Measurements from ENCODE around the gene ALB. TPM values are rescaled to one million over a fixed set of nuclear protein-coding genes. Genes with fewer than 3 reads are reported as not detected.
"Not testable (repeated sequence)": the region's sequence is repeated elsewhere in the genome, so short reads cannot be mapped to it uniquely, and the experiment has no call there.

ALB gene
- 1,000 to 10,000 TPM in 1 of 4 donors, 1 to 10 TPM in 3; 1.4 to 1,495 (median 3.2) TPM for polyA plus RNA-seq (ENCODE audit: insufficient read length in 4 of 4)

DNA sequence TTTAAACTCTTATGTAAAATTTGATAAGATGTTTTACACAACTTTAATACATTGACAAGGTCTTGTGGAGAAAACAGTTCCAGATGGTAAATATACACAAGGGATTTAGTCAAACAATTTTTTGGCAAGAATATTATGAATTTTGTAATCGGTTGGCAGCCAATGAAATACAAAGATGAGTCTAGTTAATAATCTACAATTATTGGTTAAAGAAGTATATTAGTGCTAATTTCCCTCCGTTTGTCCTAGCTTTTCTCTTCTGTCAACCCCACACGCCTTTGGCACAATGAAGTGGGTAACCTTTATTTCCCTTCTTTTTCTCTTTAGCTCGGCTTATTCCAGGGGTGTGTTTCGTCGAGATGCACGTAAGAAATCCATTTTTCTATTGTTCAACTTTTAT is at the start of gene ALB:
Gene ALB, plus strand, starts transcription at position 246 of the 400 bp plus-strand sequence. Its CDS starts 41 bp downstream, at position 287.
- no peak for DNase-seq (ENCODE audit: low read depth in 4 of 4, low spot score in 2 of 4)

DNA sequence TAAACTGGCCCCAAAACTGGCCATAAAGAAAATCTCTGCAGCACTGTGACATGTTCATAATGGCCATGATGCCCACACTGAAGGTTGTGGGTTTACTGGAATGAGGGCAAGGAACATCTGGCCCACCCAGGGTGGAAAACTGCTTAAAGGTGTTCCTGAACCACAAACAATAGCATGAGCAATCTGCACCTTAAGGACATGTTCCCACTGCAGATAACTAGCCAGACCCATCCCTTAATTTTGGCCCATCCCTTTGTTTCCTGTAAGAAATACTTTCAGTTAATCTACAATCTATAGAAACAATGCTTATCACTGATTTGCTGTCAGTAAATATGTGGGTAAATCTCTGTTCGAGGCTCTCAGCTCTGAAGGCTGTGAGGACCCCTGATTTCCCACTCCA is 46.9 kb upstream of the ALB start:
- DNase-seq (ENCODE audit: low read depth in 4 of 4, low spot score in 2 of 4) = not testable (repeated sequence)

DNA sequence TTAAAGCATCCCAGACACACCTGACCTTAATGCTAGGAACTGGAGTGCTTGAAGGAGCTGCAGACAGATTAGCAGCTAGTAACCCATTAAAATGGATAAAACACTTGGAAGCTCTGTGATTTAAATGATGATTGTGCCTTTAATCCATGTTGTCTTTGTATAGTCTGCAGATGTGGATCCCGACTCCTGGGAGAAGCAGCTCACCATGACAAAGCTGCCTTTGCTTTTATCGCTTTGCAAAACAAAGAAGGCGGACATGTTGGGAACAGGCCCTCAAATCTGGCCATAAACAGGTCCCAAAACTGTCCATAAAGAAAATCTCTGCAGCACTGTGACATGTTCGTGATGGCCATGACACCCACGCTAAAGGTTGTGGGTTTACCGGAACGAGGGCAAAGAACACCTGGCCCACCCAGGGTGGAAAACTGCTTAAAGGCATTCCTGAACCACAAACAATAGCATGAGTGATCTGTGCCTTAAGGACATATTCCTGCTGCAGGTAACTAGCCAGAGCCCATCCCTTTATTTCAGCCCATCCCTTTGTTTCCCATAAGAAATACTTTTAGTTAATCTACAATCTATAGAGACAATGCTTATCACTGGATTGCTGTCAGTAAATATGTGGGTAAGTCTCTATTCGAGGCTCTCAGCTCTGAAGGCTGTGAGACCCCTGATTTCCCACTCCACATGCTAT is 34.4 kb upstream of the ALB start:
- not testable (repeated sequence) for DNase-seq (ENCODE audit: low read depth in 4 of 4, low spot score in 2 of 4)

DNA sequence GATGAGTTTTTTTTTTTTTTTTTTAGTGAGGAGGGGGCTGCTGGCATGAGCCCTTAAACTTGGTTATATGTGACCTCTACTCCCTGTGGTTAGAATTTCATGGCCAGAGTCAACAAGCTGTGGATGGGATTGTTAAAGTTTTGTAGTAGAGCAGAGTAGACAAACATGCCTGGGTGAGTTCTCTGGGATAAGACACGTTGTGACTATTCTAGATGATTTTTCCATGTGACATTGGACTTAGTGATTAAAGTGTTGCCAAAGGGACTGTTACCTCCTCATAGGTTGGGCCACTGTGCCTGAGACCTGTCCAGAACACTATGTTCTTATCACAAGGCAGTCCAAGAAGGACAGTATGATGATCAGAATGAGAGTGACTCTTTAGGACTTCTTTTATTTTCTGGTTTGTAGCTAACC is 28.8 kb upstream of the ALB start:
- DNase-seq (ENCODE audit: low read depth in 4 of 4, low spot score in 2 of 4) = no peak

DNA sequence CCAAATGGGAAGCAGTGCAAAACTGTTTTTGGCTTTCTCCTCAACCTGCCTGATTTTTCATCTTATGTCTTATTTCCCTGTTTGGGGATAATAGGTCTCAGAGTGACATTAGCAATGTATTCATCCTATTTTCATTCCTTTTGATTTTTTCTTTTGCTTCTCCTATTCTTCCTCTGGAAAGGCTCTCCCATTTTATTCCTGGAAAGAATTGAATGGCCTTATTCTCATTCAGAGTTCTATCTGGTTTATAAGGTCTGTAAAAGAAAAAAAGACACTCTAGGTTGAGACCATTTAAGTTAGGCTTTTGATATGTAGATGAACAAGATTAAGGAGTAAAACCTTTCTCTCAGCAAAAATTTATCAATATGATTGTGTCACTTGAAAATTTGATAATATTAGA is 27.8 kb upstream of the ALB start:
- no peak for DNase-seq (ENCODE audit: low read depth in 4 of 4, low spot score in 2 of 4)

DNA sequence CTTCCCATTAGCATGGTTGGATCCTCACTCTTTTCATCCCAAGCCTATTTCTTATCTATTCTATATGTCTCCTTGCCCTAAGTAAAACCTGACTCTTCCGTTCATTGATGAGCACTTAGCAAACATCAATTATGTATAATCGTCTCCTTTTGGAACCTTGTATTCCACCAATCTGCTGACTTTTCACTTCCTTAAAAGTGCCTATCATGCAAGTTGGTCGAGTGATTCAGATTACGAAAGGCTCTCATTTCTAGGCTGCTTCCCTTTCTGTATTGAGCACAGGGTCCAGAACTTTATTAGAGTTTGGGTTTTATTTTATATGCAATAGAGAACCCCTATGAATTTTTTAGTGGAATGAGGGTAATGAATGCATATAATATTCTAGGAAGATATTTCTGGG is 27.1 kb upstream of the ALB start:
- DNase-seq (ENCODE audit: low read depth in 4 of 4, low spot score in 2 of 4) = no peak

DNA sequence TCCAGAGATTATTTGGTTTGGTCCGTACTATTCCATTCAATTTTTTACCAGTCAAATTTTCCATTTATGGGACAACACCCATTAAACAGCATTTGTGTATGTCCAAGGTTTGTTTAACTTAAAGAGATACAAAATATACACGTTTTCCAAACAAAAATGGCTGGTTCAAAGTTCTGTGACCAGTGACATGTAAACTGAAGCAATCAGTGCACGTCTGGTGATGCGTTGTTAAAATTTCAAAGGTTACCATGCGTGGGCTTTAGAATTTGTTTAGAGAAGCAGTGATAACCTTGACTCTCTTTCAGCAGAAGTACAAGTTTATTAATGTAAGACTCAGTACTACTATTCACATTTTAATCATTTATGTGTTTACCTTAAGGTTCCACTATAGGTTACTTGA is 25.2 kb upstream of the ALB start:
- DNase-seq (ENCODE audit: low read depth in 4 of 4, low spot score in 2 of 4) = no peak

DNA sequence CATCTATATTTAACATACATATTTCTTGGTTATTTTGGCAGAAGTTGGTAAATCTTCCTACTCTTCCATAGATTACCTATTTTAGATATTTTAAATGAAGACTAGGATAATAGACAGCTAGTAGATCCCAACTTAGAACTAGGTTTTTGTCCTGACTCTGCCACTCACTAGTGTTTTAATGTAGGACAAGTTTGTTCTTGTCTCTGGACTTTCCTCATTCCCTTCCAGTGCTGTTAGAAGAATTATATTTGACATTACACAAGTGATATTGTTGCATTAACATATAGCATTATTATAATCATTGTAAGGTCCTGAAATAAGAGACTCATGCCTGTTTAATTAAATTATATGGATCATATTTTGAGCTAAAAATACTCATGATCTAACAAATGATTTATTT is 24.1 kb upstream of the ALB start:
- DNase-seq (ENCODE audit: low read depth in 4 of 4, low spot score in 2 of 4) = no peak

DNA sequence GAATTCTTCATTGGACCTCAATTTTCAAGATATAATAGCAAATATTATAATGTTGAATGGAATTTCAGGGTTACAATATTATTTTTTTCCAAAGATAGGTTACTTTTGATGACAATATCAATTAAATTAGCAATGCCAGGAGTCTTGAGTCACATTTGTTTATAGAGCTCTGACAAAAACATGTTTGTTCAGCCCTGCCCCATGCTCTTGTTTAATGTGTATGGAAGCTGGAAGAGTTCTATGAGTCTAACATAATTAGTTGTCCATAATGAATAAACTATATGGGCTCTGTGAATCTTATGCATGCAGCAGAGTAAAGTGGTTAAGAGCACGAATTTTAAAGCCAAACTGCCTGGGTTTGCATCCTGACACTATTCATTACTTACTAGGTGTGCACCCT is 22.9 kb upstream of the ALB start:
- no peak for DNase-seq (ENCODE audit: low read depth in 4 of 4, low spot score in 2 of 4)

DNA sequence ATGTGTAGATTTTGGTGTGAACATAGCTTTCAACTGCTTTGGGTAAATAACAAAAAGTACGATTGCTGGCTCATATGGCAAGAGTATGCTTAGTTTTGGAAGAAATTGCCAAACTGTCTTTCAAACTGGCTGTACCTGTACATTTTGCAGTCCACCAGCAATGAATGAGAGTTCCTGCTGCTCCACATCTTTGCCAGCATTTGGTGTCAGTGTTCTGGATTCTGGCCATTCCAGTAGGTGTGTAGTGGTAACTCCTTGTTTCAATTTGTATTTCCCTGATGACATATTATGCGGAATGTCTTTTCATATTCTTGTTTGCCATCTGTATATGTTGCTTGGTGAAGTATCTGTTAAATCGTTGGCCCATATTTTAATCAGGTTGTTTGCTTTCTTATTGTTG is 20.6 kb upstream of the ALB start:
- no peak for DNase-seq (ENCODE audit: low read depth in 4 of 4, low spot score in 2 of 4)

DNA sequence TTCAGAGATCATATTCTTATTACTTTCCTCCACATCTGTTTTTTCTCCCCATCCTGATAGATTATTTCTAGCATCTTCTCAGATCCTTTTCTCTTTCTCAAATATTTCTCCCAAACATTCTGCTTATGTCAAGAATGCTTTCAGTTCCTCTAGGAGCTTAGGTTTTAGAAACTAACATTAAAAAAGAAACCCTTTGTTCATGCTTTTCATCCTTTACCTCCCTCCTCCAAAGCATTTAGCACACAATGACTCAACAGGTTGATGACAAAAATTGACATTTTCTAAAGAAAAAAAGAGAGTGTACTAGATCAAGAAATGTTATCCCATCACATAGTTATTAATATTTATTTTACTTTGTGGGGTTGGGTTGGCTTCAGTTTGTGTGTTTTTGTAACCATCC is 16.5 kb upstream of the ALB start:
- no peak for DNase-seq (ENCODE audit: low read depth in 4 of 4, low spot score in 2 of 4)

DNA sequence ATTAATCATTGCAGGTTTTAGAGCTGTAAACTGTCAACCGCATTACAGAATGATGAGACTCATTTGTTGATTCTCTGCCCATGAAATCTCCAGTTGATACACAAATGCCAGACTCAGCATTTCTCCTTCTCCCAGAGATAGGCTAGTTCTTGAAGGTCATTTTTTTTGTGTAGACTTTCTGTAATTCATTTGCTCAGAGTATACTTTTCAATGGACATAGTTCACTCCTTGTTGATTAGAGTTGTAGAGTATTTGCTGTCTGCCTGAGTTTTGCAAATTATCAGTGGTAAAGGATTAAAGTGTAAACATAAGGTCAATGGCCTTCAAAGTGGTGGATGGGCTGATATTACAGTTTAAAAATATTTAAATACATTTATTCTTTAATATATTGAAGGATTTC is 15.2 kb upstream of the ALB start:
- DNase-seq (ENCODE audit: low read depth in 4 of 4, low spot score in 2 of 4) = no peak

DNA sequence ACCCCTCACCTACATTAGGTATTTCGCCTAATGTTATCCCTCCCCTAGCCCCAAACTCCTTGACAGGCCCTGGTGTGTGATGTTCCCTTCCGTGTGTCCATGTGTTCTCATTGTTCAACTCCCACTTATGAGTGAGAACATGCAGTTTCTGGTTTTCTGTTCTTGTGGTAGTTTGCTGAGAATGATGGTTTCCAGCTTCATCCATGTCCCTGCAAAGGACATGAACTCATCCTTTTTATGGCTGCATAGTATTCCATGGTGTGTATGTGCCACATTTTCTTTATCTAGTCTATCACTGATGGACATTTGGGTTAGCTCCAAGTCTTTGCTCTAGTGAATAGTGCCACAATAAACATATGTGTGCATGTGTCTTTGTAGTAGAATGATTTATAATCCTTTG is 14.4 kb upstream of the ALB start:
- not testable (repeated sequence) for DNase-seq (ENCODE audit: low read depth in 4 of 4, low spot score in 2 of 4)

DNA sequence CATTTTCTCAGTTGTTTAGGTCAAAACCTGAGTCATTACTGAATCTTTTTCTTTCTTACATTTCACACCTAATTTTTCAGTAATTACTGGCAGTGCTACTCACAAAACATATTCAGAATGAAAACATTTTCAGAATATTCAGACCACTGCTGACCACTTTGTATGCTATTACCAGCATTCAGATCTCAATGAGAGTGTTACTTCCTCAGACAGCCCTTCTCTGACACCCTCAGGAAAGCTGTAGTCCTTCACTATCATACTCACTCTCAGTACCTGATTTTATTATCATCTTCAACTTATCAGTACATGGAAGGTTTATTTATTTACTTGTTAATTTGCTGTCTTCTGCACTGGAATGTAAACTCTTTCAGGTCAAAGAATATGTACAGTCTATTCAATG is 12.3 kb upstream of the ALB start:
- DNase-seq (ENCODE audit: low read depth in 4 of 4, low spot score in 2 of 4) = no peak

DNA sequence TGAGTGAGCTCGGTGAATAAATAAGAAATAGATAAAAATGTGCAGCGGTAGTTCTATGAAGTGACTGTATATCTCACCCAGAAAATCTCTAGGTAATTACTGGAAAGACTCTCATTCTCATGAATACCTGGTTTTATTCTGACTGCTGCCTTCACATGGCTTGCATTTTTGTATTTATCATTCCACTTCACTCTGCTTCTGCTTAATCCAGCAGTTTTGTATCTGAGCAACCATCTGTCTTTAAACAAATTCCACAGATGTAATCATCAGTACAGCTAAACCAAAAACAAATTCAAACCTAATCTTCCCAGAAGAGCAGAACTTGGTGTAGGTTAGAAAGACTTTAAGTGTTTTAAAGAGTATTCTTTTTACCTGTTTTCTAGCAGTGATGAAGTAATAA is 11.2 kb upstream of the ALB start:
- no peak for DNase-seq (ENCODE audit: low read depth in 4 of 4, low spot score in 2 of 4)

DNA sequence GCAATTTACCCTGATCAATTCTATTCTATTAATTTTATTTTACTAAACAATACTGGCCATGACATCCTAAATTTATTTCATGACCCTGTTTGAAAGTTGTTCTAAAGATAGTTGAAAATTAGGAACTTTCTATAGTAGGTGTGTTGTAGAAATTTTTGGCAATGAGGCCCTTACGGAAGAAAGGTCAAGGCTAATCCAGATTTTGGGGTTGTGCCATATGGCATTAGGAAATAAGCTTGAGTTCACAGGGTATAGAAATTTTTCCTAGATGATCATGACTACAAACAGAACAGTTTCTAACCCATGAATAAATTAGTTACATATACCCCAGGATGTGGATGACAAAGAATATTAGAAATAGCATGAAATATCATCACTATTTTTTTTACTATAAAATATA is 7.8 kb upstream of the ALB start:
- no peak for DNase-seq (ENCODE audit: low read depth in 4 of 4, low spot score in 2 of 4)

DNA sequence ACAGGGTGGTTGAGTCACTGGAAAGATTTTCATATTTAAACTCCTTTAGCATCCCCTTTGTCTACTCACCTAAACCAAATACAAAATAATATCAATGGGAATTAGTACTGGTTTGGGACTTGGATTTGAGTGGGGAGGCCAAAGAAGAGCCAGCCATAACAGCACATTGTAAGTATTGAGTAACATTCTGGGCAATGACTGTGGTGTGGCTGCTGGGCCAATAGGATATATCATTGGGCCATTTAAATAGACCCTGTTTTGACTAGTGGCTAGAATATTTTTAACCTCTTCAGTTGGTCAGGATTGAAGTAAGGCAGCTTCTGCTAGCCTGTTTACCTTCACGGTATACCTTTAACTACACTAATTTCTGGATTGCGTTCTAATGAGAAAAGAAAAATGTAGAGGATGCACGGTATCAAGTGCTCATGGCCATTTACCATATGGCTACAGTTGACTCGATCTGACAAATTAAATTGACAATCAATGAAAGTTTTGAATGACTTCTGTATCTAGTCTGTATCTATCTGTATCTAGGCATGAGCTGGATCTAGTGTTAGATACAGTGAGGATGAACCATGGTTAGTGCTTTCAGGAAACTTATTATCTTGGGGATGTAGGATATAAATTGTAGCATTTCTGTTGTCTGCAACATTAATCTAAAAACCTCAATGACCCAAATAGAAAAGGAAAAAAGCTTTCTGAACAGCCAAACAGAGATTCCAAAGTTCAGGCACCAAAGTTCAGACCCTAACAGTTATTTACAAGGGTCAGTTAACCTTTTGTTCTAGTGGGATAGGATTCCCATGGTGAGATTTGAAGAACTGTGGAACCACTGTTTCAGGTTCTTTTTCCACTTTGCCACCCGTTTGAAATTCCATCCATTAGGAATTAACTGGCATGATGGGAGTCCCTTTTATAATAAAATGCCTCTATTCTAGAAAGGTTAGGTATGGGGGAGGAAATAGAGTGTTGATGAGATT is 6.8 kb upstream of the ALB start:
- DNase-seq (ENCODE audit: low read depth in 4 of 4, low spot score in 2 of 4) = no peak

DNA sequence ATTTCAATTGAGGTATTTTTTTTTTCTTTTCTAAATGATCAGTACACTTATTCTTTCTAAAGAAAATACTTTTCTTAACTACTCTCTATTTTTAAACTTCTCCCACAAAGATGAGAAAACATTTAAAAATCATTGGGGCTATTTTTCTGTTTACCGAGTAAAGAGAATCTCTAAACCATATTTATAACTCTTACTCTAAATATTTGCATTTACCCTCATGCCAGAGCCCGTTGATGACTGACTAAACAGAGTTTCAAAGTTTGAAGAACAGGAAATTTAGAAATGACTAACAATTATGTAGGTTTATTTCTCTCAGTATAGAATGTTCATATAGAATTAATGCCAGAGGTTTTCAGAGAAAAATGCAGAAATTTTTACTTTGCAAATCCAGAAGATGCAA is 2.7 kb upstream of the ALB start:
- no peak for DNase-seq (ENCODE audit: low read depth in 4 of 4, low spot score in 2 of 4)

DNA sequence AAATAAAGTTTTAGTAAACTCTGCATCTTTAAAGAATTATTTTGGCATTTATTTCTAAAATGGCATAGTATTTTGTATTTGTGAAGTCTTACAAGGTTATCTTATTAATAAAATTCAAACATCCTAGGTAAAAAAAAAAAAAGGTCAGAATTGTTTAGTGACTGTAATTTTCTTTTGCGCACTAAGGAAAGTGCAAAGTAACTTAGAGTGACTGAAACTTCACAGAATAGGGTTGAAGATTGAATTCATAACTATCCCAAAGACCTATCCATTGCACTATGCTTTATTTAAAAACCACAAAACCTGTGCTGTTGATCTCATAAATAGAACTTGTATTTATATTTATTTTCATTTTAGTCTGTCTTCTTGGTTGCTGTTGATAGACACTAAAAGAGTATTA is 370 bp downstream of the ALB start:
- DNase-seq (ENCODE audit: low read depth in 4 of 4, low spot score in 2 of 4) = no peak

DNA sequence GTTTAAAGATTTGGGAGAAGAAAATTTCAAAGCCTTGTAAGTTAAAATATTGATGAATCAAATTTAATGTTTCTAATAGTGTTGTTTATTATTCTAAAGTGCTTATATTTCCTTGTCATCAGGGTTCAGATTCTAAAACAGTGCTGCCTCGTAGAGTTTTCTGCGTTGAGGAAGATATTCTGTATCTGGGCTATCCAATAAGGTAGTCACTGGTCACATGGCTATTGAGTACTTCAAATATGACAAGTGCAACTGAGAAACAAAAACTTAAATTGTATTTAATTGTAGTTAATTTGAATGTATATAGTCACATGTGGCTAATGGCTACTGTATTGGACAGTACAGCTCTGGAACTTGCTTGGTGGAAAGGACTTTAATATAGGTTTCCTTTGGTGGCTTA is 1.1 kb downstream of the ALB start:
- no peak for DNase-seq (ENCODE audit: low read depth in 4 of 4, low spot score in 2 of 4)

DNA sequence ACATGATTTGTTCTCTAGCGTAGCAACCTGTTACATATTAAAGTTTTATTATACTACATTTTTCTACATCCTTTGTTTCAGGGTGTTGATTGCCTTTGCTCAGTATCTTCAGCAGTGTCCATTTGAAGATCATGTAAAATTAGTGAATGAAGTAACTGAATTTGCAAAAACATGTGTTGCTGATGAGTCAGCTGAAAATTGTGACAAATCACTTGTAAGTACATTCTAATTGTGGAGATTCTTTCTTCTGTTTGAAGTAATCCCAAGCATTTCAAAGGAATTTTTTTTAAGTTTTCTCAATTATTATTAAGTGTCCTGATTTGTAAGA is 2.4 kb downstream of the ALB start:
- no peak for DNase-seq (ENCODE audit: low read depth in 4 of 4, low spot score in 2 of 4)

DNA sequence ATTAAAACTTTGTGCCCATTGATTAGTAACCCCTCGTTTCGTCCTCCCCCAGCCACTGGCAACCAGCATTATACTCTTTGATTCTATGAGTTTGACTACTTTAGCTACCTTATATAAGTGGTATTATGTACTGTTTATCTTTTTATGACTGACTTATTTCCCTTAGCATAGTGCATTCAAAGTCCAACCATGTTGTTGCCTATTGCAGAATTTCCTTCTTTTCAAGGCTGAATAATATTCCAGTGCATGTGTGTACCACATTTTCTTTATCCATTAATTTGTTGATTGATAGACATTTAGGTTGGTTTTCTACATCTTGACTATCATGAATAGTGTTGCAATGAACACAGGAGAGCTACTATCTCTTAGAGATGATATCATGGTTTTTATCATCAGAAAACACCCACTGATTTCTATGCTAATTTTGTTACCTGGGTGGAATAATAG is 3.2 kb downstream of the ALB start:
- DNase-seq (ENCODE audit: low read depth in 4 of 4, low spot score in 2 of 4) = no peak
